HL-60/S4 (cell line): Measurements from ENCODE around the gene HRAS.

Source experiments
- in situ Hi-C: fragments of 300-500 bp; cut with MboI; formaldehyde crosslinking; loops from 2 replicates; pipeline ENCODE4 v1.14.3; 2022; ENCODE audit warnings: low sequenced_read_pairs

The HRAS gene

GRCh38 chr11:499201-500076, 35.9 kb downstream of the HRAS start:
- in situ Hi-C loops = no loop called here

- in situ Hi-C loops = no loop called here
Observed at GRCh38 chr11:498297-499181, 36.8 kb downstream of the HRAS start.

GRCh38 chr11:497565-498296, 37.6 kb downstream of the HRAS start:
- in situ Hi-C loops = no loop called here

GRCh38 chr11:496834-497564, 38.4 kb downstream of the HRAS start:
- in situ Hi-C loops = no loop called here

- in situ Hi-C loops = no loop called here
Observed at GRCh38 chr11:495537-495931, 39.8 kb downstream of the HRAS start.

- in situ Hi-C loops = no loop called here
Observed at GRCh38 chr11:494761-495536, 40.4 kb downstream of the HRAS start.

- in situ Hi-C loops = no loop called here
Observed at GRCh38 chr11:492427-493226, 42.7 kb downstream of the HRAS start.

- in situ Hi-C loops = no loop called here
Observed at GRCh38 chr11:491358-491757, 44.0 kb downstream of the HRAS start.

- in situ Hi-C loops = no loop called here
Observed at GRCh38 chr11:490930-491260, 44.5 kb downstream of the HRAS start.

GRCh38 chr11:490186-490929, 45.0 kb downstream of the HRAS start:
- in situ Hi-C loops = no loop called here

GRCh38 chr11:489610-490185, 45.7 kb downstream of the HRAS start:
- in situ Hi-C loops = no loop called here

GRCh38 chr11:488992-489391, 46.4 kb downstream of the HRAS start:
- in situ Hi-C loops = no loop called here

GRCh38 chr11:488579-488978, 46.8 kb downstream of the HRAS start:
- in situ Hi-C loops = no loop called here

GRCh38 chr11:488062-488461, 47.3 kb downstream of the HRAS start:
- in situ Hi-C loops = no loop called here

- in situ Hi-C loops = no loop called here
Observed at GRCh38 chr11:487571-488021, 47.8 kb downstream of the HRAS start.

GRCh38 chr11:486189-486588, 49.2 kb downstream of the HRAS start:
- in situ Hi-C loops = no loop called here

GRCh38 chr11:484616-485015, 50.8 kb downstream of the HRAS start:
- in situ Hi-C loops = no loop called here
